WTC11 (cell line): ENCODE measurements around the gene UAP1.

ENCODE experiments used
- ATF1 ChIP-seq: sonication (generic); formaldehyde crosslinking; IDR thresholded peaks from 2 replicates; pipeline ENCODE4 v1.8.1; 2023; ENCODE audit warnings: mild to moderate bottlenecking, moderate library complexity, missing genetic modification reagents
- ATF2 ChIP-seq: sonication (generic); formaldehyde crosslinking; IDR thresholded peaks from 2 replicates; pipeline ENCODE4 v1.8.1; 2022; ENCODE audit warnings: low read depth, missing genetic modification reagents, borderline replicate concordance
- ATF3 ChIP-seq: sonication (generic); formaldehyde crosslinking; conservative IDR thresholded peaks from 2 replicates; pipeline ENCODE4 v1.8.1; 2022; ENCODE audit warnings: mild to moderate bottlenecking, missing genetic modification reagents
- CTCF ChIP-seq: fragments of 200-600 bp; IDR thresholded peaks from 2 replicates; pipeline ENCODE4 v1.8.0; 2022; ENCODE audit warnings: antibody characterized with exemption
- ESRRA ChIP-seq: sonication (generic); formaldehyde crosslinking; IDR thresholded peaks from 2 replicates; pipeline ENCODE4 v1.8.1; 2022; ENCODE audit warnings: mild to moderate bottlenecking, missing genetic modification reagents, borderline replicate concordance
- ETV6 ChIP-seq: sonication (generic); formaldehyde crosslinking; IDR thresholded peaks from 2 replicates; pipeline ENCODE4 v1.8.1; 2022; ENCODE audit warnings: mild to moderate bottlenecking, missing genetic modification reagents
- IRF1 ChIP-seq: sonication (generic); formaldehyde crosslinking; IDR thresholded peaks from 2 replicates; pipeline ENCODE4 v1.8.0; 2023; ENCODE audit warnings: missing genetic modification reagents
- JUN ChIP-seq: sonication (generic); formaldehyde crosslinking; IDR thresholded peaks from 2 replicates; pipeline ENCODE4 v1.8.0; 2023; ENCODE audit warnings: mild to moderate bottlenecking, missing genetic modification reagents
- MAX ChIP-seq: sonication (generic); formaldehyde crosslinking; IDR thresholded peaks from 2 replicates; pipeline ENCODE4 v1.8.0; 2022; ENCODE audit warnings: mild to moderate bottlenecking, missing genetic modification reagents
- USF2 ChIP-seq: sonication (generic); formaldehyde crosslinking; IDR thresholded peaks from 2 replicates; pipeline ENCODE4 v1.8.1; 2023; ENCODE audit warnings: mild to moderate bottlenecking, missing genetic modification reagents, moderate library complexity
- ZNF121 ChIP-seq: sonication (generic); formaldehyde crosslinking; IDR thresholded peaks from 2 replicates; pipeline ENCODE4 v1.8.0; 2023; ENCODE audit warnings: missing genetic modification reagents
- ZNF396 ChIP-seq: fragments of 250-450 bp; sonication (Bioruptor Pico); IDR thresholded peaks from 2 replicates; pipeline ENCODE4 v1.8.0; 2021; ENCODE audit warnings: mild to moderate bottlenecking, moderate library complexity, borderline replicate concordance
- ZNF416 ChIP-seq: fragments of 250-450 bp; sonication (Bioruptor Pico); IDR thresholded peaks from 2 replicates; pipeline ENCODE4 v1.9.0; 2021; ENCODE audit warnings: mild to moderate bottlenecking, inconsistent platforms

- TF ChIP-seq CTCF (no peak), MAX (CRISPR knock-in tag) (no peak), USF2 (CRISPR knock-in tag) (no peak), ETV6 (CRISPR knock-in tag) (no peak), ATF2 (CRISPR knock-in tag) (no peak), ATF1 (CRISPR knock-in tag) (no peak), ZNF396 (CRISPR knock-in tag) (no peak), JUN (CRISPR knock-in tag) (no peak), ATF3 (no peak), ZNF416 (CRISPR knock-in tag) (no peak), ZNF121 (no peak), ESRRA (CRISPR knock-in tag) (no peak), IRF1 (CRISPR knock-in tag) (no peak)
Measured at GRCh38 chr1:162629651-162630050, 68.1 kb downstream of the UAP1 start.
